Occipital lobe (tissue), 2 donors: ENCODE data around the gene ASCL2. TPM values are rescaled to one million over a fixed set of nuclear protein-coding genes. Genes with fewer than 3 reads are reported as not detected.

Experiments
- DNase-seq: peaks from one replicate; lab custom pipeline; 2025; lab: John Stamatoyannopoulos, UW
- total RNA-seq: library from RNA; depleted of rRNA; stranded (reverse); fragments of >200 nt; gene quantifications from one replicate; pipeline ENCODE4 v1.2.3, GENCODE V29; 2014

Gene ASCL2
- 1.4 TPM for total RNA-seq

GRCh38 chr11:2270322-2271076 is at the start of gene ASCL2:
ASCL2 (minus strand) TSS chr11:2270588; CDS start chr11:2270332, 256 bp downstream.
- no peak for DNase-seq

- DNase-seq = no peak
Measured at GRCh38 chr11:2319791-2320472, 49.5 kb upstream of the ASCL2 start.

GRCh38 chr11:2318707-2319106 is 48.3 kb upstream of the ASCL2 start:
- no peak for DNase-seq

GRCh38 chr11:2318123-2318522 is 47.7 kb upstream of the ASCL2 start:
- no peak for DNase-seq

- DNase-seq = no peak
Measured at GRCh38 chr11:2317354-2318050, 47.1 kb upstream of the ASCL2 start.

GRCh38 chr11:2316963-2317244 is 46.5 kb upstream of the ASCL2 start:
- DNase-seq = no peak

GRCh38 chr11:2316169-2316962 is 46.0 kb upstream of the ASCL2 start:
- DNase-seq = no peak

- no peak for DNase-seq
Measured at GRCh38 chr11:2315395-2316168, 45.2 kb upstream of the ASCL2 start.

GRCh38 chr11:2314525-2315394 is 44.4 kb upstream of the ASCL2 start:
- peak; percentile 18 for DNase-seq

- no peak for DNase-seq
Measured at GRCh38 chr11:2314136-2314524, 43.7 kb upstream of the ASCL2 start.

- DNase-seq = no peak
Measured at GRCh38 chr11:2313051-2313951, 42.9 kb upstream of the ASCL2 start.

- DNase-seq = no peak
Measured at GRCh38 chr11:2312232-2313042, 42.0 kb upstream of the ASCL2 start.

- DNase-seq = no peak
Measured at GRCh38 chr11:2311353-2312133, 41.2 kb upstream of the ASCL2 start.

GRCh38 chr11:2310786-2311352 is 40.5 kb upstream of the ASCL2 start:
- DNase-seq = no peak

GRCh38 chr11:2310073-2310785 is 39.8 kb upstream of the ASCL2 start:
- DNase-seq = no peak
